ENCODE data around the gene MAP3K5.

DNA sequence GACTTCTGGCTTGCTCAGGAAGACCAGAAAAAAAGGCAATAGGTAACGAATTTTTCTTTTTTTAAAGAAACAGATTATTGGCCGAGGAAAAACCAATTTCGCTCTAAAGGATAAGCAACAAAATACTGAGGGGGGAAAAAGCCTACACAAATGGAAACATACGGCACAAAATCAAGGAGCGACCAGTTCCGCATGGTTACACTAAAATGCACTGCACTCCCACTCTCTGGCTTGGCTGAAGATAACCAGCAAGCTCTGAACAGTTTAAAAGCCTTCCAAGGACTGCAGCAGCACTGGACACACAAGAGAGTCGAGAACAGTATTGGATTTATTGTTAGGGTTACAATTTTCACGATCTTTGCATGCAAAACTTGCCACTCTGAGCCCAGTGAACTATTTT lies 241.2 kb downstream of the MAP3K5 start:
- TF ChIP-seq, protein P1, sequence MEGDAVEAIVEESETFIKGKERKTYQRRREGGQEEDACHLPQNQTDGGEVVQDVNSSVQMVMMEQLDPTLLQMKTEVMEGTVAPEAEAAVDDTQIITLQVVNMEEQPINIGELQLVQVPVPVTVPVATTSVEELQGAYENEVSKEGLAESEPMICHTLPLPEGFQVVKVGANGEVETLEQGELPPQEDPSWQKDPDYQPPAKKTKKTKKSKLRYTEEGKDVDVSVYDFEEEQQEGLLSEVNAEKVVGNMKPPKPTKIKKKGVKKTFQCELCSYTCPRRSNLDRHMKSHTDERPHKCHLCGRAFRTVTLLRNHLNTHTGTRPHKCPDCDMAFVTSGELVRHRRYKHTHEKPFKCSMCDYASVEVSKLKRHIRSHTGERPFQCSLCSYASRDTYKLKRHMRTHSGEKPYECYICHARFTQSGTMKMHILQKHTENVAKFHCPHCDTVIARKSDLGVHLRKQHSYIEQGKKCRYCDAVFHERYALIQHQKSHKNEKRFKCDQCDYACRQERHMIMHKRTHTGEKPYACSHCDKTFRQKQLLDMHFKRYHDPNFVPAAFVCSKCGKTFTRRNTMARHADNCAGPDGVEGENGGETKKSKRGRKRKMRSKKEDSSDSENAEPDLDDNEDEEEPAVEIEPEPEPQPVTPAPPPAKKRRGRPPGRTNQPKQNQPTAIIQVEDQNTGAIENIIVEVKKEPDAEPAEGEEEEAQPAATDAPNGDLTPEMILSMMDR (IDR thresholded peaks at IDR 0.05; ENCODE audit: insufficient read depth, low read length, poor library complexity, severe bottlenecking): no peak
- no peak for TF ChIP-seq EZH2phosphoT487 (conservative IDR thresholded peaks at IDR 0.05; ENCODE audit: low read length)
